Neuronal stem cell (in vitro differentiated cells): ENCODE results near the gene BCAN.

ENCODE experiments used
- DNase-seq: peaks from one replicate; pipeline ENCODE4 v3.0.0-alpha.2; 2013; ENCODE audit warnings: low spot score
- H2AFZ ChIP-seq: one replicate; pipeline ENCODE4 v1.6.1; 2013; ENCODE audit warnings: mild to moderate bottlenecking, low read length, inconsistent platforms
- H2AK5ac ChIP-seq: 2 replicates; pipeline ENCODE4 v1.6.1; 2013; ENCODE audit warnings: low read depth, mild to moderate bottlenecking, inconsistent platforms, low read length, moderate library complexity, mixed read lengths
- H2BK120ac ChIP-seq: 2 replicates; pipeline ENCODE4 v1.6.1; 2013; ENCODE audit warnings: low read depth, mild to moderate bottlenecking, inconsistent platforms, low read length, moderate library complexity, mixed read lengths
- H2BK12ac ChIP-seq: one replicate; pipeline ENCODE4 v1.6.1; 2013; ENCODE audit warnings: low read length, inconsistent platforms
- H2BK15ac ChIP-seq: 2 replicates; pipeline ENCODE4 v1.6.1; 2013; ENCODE audit warnings: mild to moderate bottlenecking, low read length, inconsistent platforms, mixed read lengths
- H2BK5ac ChIP-seq: one replicate; pipeline ENCODE4 v1.6.1; 2013; ENCODE audit warnings: inconsistent platforms, mild to moderate bottlenecking, low read length, moderate library complexity
- H3K14ac ChIP-seq: one replicate; pipeline ENCODE4 v1.6.1; 2013; ENCODE audit warnings: low read length, inconsistent platforms
- H3K18ac ChIP-seq: 2 replicates; pipeline ENCODE4 v1.6.1; 2013; ENCODE audit warnings: low read length, inconsistent platforms
- H3K23ac ChIP-seq: 2 replicates; pipeline ENCODE4 v1.6.1; 2013; ENCODE audit warnings: low read depth, mild to moderate bottlenecking, mixed read lengths, low read length, inconsistent platforms; ENCODE audit not compliant: poor library complexity
- H3K27ac ChIP-seq: replicated peaks from 3 replicates; pipeline ENCODE4 v1.5.1; 2013; ENCODE audit warnings: low read length, inconsistent platforms
- H3K27me3 ChIP-seq, 3 experiments: 2 replicates each; pipeline ENCODE4 v1.6.1; 2013; ENCODE audit warnings: low read length in 3 of 3, mild to moderate bottlenecking in 2 of 3, inconsistent platforms in 1 of 3, low read depth in 1 of 3, mixed read lengths in 1 of 3, moderate library complexity in 1 of 3; ENCODE audit not compliant: control insufficient read depth in 3 of 3, insufficient read depth in 3 of 3
- H3K36me3 ChIP-seq, 2 donors: replicated peaks in 1 of 2; 2 replicates each; pipeline ENCODE4 v1.6.1; 2013; ENCODE audit warnings: low read length in 2 of 2; ENCODE audit not compliant: control insufficient read depth in 2 of 2, insufficient read depth in 2 of 2
- H3K4ac ChIP-seq: 2 replicates; pipeline ENCODE4 v1.6.1; 2013; ENCODE audit warnings: inconsistent platforms, mild to moderate bottlenecking, low read length, moderate library complexity
- H3K4me1 ChIP-seq, 2 donors: 1 replicate in 1 of 2; 2 replicates in 1 of 2; pipeline ENCODE4 v1.6.1; 2013; ENCODE audit warnings: low read length in 2 of 2, low read depth in 1 of 2; ENCODE audit not compliant: control insufficient read depth in 2 of 2, insufficient read depth in 1 of 2
- H3K4me2 ChIP-seq: one replicate; pipeline ENCODE4 v1.6.1; 2013; ENCODE audit warnings: mild to moderate bottlenecking, low read length, inconsistent platforms; ENCODE audit not compliant: insufficient read depth, poor library complexity, severe bottlenecking
- H3K4me3 ChIP-seq, 2 donors: 2 replicates each; pipeline ENCODE4 v1.5.1; 2013; ENCODE audit warnings: low read length in 2 of 2, mild to moderate bottlenecking in 2 of 2, inconsistent platforms in 1 of 2, moderate library complexity in 1 of 2
- H3K79me1 ChIP-seq: one replicate; pipeline ENCODE4 v1.6.1; 2013; ENCODE audit warnings: low read depth, mild to moderate bottlenecking, inconsistent platforms, low read length, moderate library complexity
- H3K9ac ChIP-seq: one replicate; pipeline ENCODE4 v1.6.1; 2013; ENCODE audit warnings: mild to moderate bottlenecking, low read depth, low read length, inconsistent platforms; ENCODE audit not compliant: poor library complexity
- H3K9me3 ChIP-seq, 2 donors: replicated peaks in 1 of 2; 2 replicates each; pipeline versions ENCODE3 to v1.6.1; 2013; ENCODE audit warnings: low read length in 2 of 2, mild to moderate bottlenecking in 2 of 2, inconsistent platforms in 1 of 2, low read depth in 1 of 2, mixed read lengths in 1 of 2, moderate library complexity in 1 of 2; ENCODE audit not compliant: control insufficient read depth in 2 of 2, insufficient read depth in 1 of 2
- H4K8ac ChIP-seq: one replicate; pipeline ENCODE4 v1.6.1; 2013; ENCODE audit warnings: low read depth, mild to moderate bottlenecking, inconsistent platforms, low read length, moderate library complexity
- H4K91ac ChIP-seq: one replicate; pipeline ENCODE4 v1.6.1; 2013; ENCODE audit warnings: low read length, low read depth, mild to moderate bottlenecking, inconsistent platforms; ENCODE audit not compliant: poor library complexity
- WGBS, 2 donors: extraction: QIAGEN DNeasy Blood & Tissue Kit; methylation state at CpG; one replicate each; pipeline ENCODE4 v1.1.7; 2013; ENCODE audit warnings: missing lambda C conversion rate in 2 of 2, mixed read lengths in 1 of 2; ENCODE audit not compliant: insufficient read length in 2 of 2, insufficient replicate concordance in 1 of 2; ENCODE audit errors: extremely low coverage in 2 of 2; 5-methylcytosine and 5-hydroxymethylcytosine counted together

Gene BCAN

DNA sequence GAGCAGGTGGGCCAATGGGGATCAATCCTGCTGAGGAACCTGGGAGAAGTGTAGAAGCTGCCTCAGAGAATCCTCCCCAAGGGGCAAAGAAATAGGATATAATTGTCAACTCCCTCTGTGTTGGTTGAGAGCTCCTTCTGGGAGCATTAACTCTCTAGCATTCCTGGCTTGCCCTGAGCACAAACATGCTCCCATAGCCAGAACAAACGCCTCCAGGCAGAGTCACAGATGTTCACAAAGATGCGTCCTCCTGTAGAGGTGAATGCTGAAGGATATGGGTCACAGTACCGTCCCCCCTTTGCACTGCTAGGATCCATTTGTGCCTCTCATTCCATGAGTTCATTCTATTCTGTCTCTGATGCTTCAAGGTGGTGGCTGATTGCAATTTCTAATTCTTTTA is 9.6 kb upstream of the BCAN start:
- H3K4me1 ChIP-seq: no peaks in the 10 kb centered on the region
- H3K79me1 ChIP-seq: no peaks in the 10 kb centered on the region
- H3K27me3 ChIP-seq: peaks cover 0 to 41% (median 1%) of the 10 kb centered on the region in 3 experiments
- H2AK5ac ChIP-seq: no peak overlapping the region
- H2BK12ac ChIP-seq: no peak overlapping the region
- H3K4me2 ChIP-seq: no peak overlapping the region
- no peak overlapping the region for H3K23ac ChIP-seq
- H2BK5ac ChIP-seq: no peak overlapping the region
- no peak overlapping the region for H4K91ac ChIP-seq
- H3K27ac ChIP-seq: no peak overlapping the region
- no peak for DNase-seq
- H3K14ac ChIP-seq: no peak overlapping the region
- no peak overlapping the region for H3K4ac ChIP-seq
- no peak overlapping the region for H3K4me3 ChIP-seq
- no peak overlapping the region for H4K8ac ChIP-seq
- H2BK15ac ChIP-seq: no peak overlapping the region
- H2BK120ac ChIP-seq: no peak overlapping the region
- H3K36me3 ChIP-seq: no peaks in the 10 kb centered on the region
- no CpG with 5 or more reads among the region's 3 CpGs for WGBS, 2 donors
- H3K9me3 ChIP-seq: no peaks in the 10 kb centered on the region
- H2AFZ ChIP-seq: no peak overlapping the region
- no peak overlapping the region for H3K9ac ChIP-seq
- no peak overlapping the region for H3K18ac ChIP-seq

DNA sequence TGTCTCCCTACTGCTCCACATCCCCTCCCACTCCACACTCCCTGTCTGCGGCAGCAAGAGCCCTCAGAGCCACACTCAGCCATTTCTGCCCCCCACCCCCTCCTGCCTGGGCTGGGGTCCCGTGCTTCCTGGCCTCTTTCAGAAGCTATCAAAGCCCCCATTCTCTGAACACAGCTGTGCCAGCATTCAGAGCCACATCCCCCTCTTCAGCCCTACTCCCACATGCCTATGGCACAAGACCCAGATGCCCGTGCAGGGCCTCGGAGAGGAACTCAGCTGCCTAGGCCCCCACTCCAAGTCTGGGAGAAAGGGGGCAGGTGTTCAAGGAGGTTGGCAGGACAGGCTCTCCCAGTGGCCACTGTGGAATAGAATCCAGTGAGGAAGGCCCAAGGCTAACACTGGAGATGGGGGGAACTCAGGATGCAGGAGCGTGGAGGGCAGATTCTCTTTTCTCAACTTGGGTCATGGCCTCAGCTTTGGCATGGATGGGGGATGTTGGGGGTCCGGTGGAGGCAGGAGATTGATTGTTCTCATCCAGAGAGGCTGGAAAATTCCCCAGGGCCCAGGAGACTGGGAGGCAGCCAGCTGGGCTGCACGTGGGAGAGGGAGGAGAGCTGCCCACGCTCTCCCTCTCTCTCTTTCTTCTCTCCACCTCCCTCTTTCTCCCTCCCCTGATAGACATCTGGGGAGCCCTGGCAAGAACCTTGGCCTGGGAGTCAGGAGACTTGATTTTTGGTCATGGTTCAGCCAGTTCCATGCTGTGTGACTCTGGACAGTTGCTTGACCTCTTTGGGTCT is 3.5 kb upstream of the BCAN start:
- Histone ChIP-seq H4K91ac (no peak overlapping the region), H2BK12ac (no peak overlapping the region), H3K4me2 (no peak overlapping the region), H4K8ac (no peak overlapping the region), H3K18ac (peak overlapping the region; percentile 68), H3K79me1 (no peaks in the 10 kb centered on the region), H3K14ac (no peak overlapping the region), H3K23ac (no peak overlapping the region), H2AFZ (no peak overlapping the region), H3K27ac (no peak overlapping the region), H3K9me3 (no peaks in the 10 kb centered on the region), H3K4ac (no peak overlapping the region), H3K9ac (no peak overlapping the region), H3K27me3 (peaks cover 7 to 52% (median 31%) of the 10 kb centered on the region in 3 experiments), H3K36me3 (no peaks in the 10 kb centered on the region), H3K4me3 (no peak overlapping the region), H2BK120ac (no peak overlapping the region), H3K4me1 (peaks cover 13 to 14% of the 10 kb centered on the region in 2 donors), H2BK5ac (peak overlapping the region; percentile 10), H2AK5ac (peak overlapping the region; percentile 15), H2BK15ac (peak overlapping the region; percentile 5)
- no peak for DNase-seq
- WGBS, 2 donors: no CpG with 5 or more reads among the region's 8 CpGs

DNA sequence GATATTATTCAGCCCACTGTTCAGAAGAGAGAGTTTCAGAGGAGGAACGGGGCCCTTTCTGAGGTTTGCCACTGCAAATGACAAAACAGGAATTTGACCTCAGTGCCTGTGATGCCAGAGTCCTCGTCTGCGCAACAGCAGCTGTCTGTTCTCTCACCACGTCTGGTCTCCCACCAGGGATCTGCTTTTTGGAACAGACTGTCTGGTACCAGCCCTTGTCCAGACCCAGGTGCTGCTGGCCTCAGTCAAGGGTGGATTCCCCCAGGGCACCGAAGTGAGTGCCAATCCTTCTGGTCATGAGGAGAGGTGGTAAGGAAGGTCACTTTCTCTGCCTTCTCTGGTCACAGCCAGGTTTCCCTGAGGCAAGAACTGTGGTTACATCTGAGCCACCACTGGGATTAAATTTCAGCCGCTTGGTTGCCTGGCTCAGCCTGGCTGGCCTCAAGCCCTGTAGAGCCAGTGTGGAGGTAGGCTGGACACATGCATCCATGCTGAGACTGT is 2.3 kb upstream of the BCAN start:
- peaks cover 13 to 14% of the 10 kb centered on the region in 2 donors for H3K4me1 ChIP-seq
- H3K36me3 ChIP-seq: no peaks in the 10 kb centered on the region
- H3K23ac ChIP-seq: peak overlapping the region; percentile 31
- no peak overlapping the region for H2BK120ac ChIP-seq
- no CpG with 5 or more reads among the region's 6 CpGs for WGBS, 2 donors
- no peak overlapping the region for H2BK5ac ChIP-seq
- no peak overlapping the region for H3K4me2 ChIP-seq
- H4K8ac ChIP-seq: no peak overlapping the region
- peaks cover 7 to 44% (median 42%) of the 10 kb centered on the region in 3 experiments for H3K27me3 ChIP-seq
- no peak overlapping the region for H3K14ac ChIP-seq
- no peak overlapping the region for H3K4me3 ChIP-seq
- H3K27ac ChIP-seq: no peak overlapping the region
- peak overlapping the region; percentile 66 for H3K18ac ChIP-seq
- H3K9me3 ChIP-seq: no peaks in the 10 kb centered on the region
- no peak overlapping the region for H4K91ac ChIP-seq
- no peak overlapping the region for H3K9ac ChIP-seq
- no peak overlapping the region for H2BK15ac ChIP-seq
- peak overlapping the region; percentile 35 for H2BK12ac ChIP-seq
- no peak overlapping the region for H2AFZ ChIP-seq
- DNase-seq: no peak
- H3K79me1 ChIP-seq: no peaks in the 10 kb centered on the region
- no peak overlapping the region for H3K4ac ChIP-seq
- H2AK5ac ChIP-seq: no peak overlapping the region

DNA sequence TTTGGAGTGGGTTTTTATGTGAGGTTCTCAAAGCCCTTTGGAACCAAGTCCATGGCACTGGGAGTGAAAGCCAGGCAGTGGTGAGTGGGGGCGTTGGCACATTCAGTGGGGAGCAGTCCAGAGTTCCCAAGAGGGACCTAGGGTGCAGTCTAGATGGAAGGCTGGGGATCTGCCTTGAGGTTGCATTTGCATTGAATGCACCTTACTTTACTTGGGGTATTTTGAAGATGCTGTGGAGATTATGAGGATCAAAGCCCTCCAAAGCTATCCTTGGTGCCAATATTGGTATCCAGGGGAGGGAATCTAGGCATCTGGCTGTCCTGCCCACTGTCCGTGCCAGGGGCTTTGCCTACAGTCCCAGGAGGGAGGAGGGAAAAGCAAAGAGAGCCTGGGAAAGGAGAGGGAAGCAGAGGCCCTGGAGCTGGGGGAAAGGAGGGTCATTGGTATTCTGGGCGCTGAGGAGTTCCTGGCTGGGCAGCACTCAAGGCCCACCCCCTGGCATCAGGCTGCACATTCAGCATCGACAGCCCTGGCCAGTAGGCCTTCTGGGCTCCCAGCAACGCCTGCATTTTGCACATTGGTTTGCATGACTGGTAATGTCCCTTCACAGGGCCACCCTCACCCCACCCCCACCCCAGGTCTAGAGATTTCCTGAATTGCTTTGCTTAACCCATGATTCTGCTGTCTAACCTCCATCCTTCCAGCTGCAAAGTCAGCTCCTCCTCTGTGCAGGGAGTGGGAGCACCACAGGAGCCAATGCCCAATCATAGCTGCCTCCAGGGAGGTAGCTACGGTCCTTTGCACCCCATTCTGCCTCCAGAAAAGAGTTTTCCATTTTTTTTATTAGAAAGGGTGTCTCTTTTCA is 843 bp upstream of the BCAN start:
- Histone ChIP-seq H3K23ac (no peak overlapping the region), H2AFZ (peak overlapping the region; percentile 78), H3K4me1 (peaks cover 13 to 14% of the 10 kb centered on the region in 2 donors), H3K79me1 (no peaks in the 10 kb centered on the region), H3K4ac (no peak overlapping the region), H3K36me3 (peaks cover 0 to 8% of the 10 kb centered on the region in 2 donors), H4K91ac (no peak overlapping the region), H2BK12ac (no peak overlapping the region), H2AK5ac (peak overlapping the region; percentile 36), H4K8ac (no peak overlapping the region), H2BK5ac (no peak overlapping the region), H3K4me2 (peak overlapping the region; percentile 58), H3K27me3 (peaks cover 9 to 57% (median 31%) of the 10 kb centered on the region in 3 experiments), H2BK120ac (no peak overlapping the region), H3K18ac (no peak overlapping the region), H3K14ac (no peak overlapping the region), H3K4me3 (peak overlapping the region; percentile 34 to 74), H3K9ac (no peak overlapping the region), H3K27ac (no peak overlapping the region), H2BK15ac (no peak overlapping the region), H3K9me3 (no peaks in the 10 kb centered on the region)
- WGBS, 2 donors: no CpG with 5 or more reads among the region's 6 CpGs
- DNase-seq: no peak
